ENCODE results near the gene KRT17.
"Not testable (repeated sequence)": the region's sequence is repeated elsewhere in the genome, so short reads cannot be mapped to it uniquely, and the experiment has no call there.

The KRT17 gene

GRCh38 chr17:41633556-41634199 is 9.3 kb upstream of the KRT17 start:
- no peak for DNase-seq

- no peak for DNase-seq
Measured at GRCh38 chr17:41632482-41633105, 8.2 kb upstream of the KRT17 start.

- no peak for DNase-seq
Measured at GRCh38 chr17:41631898-41632285, 7.5 kb upstream of the KRT17 start.

- no peak for DNase-seq
Measured at GRCh38 chr17:41631025-41631897, 6.9 kb upstream of the KRT17 start.

- no peak for DNase-seq
Measured at GRCh38 chr17:41629826-41630670, 5.7 kb upstream of the KRT17 start.

GRCh38 chr17:41629316-41629715 is 4.9 kb upstream of the KRT17 start:
- no peak for DNase-seq

- not testable (repeated sequence) for DNase-seq
Measured at GRCh38 chr17:41628621-41629255, 4.4 kb upstream of the KRT17 start.

- not testable (repeated sequence) for DNase-seq
Measured at GRCh38 chr17:41628073-41628370, 3.6 kb upstream of the KRT17 start.

GRCh38 chr17:41627316-41628072 is 3.1 kb upstream of the KRT17 start:
- no peak for DNase-seq

- not testable (repeated sequence) for DNase-seq
Measured at GRCh38 chr17:41626914-41627295, 2.5 kb upstream of the KRT17 start.

GRCh38 chr17:41626028-41626913 is 1.9 kb upstream of the KRT17 start:
- not testable (repeated sequence) for DNase-seq

GRCh38 chr17:41625602-41626001 is 1.2 kb upstream of the KRT17 start:
- DNase-seq, result no peak

GRCh38 chr17:41623184-41623861 is 1.1 kb downstream of the KRT17 start:
- DNase-seq, result not testable (repeated sequence)

GRCh38 chr17:41622340-41623183 is 1.8 kb downstream of the KRT17 start:
- DNase-seq, result not testable (repeated sequence)

GRCh38 chr17:41621916-41622315 is 2.5 kb downstream of the KRT17 start:
- no peak for DNase-seq

- not testable (repeated sequence) for DNase-seq
Measured at GRCh38 chr17:41621435-41621817, 2.9 kb downstream of the KRT17 start.

- DNase-seq, result no peak
Measured at GRCh38 chr17:41620583-41621434, 3.6 kb downstream of the KRT17 start.

GRCh38 chr17:41619927-41620582 is 4.3 kb downstream of the KRT17 start:
- DNase-seq, result not testable (repeated sequence)

Measured in activated T-cell treated with anti-CD3 and anti-CD28 coated beads for 4 hours (primary cell).